SH-SY5Y (cell line): ENCODE measurements around the gene ACOT9.

Source experiments
- GATA2 ChIP-seq: IDR thresholded peaks from 2 replicates; pipeline ENCODE4 v1.6.1; 2011; ENCODE audit warnings: mild to moderate bottlenecking, low read depth, low read length
- GATA3 ChIP-seq: IDR thresholded peaks from 2 replicates; pipeline ENCODE4 v1.6.1; 2011; ENCODE audit warnings: low read depth, mild to moderate bottlenecking, low read length, moderate library complexity

DNA sequence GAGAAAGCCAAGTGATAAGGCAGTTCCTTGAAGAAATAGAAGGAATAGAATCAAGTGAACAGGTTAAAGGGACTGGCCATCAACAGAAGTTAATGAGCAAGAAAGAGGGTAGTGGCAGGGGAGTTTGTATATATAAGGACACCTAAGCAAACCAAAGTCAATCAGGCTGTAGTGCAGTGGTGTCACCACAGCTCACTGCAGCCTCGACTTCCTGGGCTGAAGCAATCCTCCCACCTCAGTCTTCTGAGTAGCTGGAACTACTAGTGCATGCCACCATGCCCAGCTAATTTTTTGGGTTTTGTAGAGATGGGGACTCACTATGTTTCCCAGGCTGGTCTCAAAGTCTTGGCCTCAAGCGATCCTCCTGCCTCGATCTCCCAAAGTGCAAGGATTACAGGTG is 15.9 kb downstream of the ACOT9 start:
- TF ChIP-seq GATA3 (no peak), GATA2 (no peak)
